Gastroesophageal sphincter (tissue), 2 donors: Measurements from ENCODE around the gene SLC4A11.

Experiments
- POLR2A ChIP-seq, 2 donors: fragments of 450-650 bp; IDR thresholded peaks; one replicate each; pipeline ENCODE4 v1.6.1; 2017; ENCODE audit warnings: antibody characterized with exemption in 2 of 2, mild to moderate bottlenecking in 2 of 2, moderate library complexity in 1 of 2
- POLR2AphosphoS5 ChIP-seq: sonication (generic); formaldehyde crosslinking; IDR thresholded peaks from one replicate; pipeline ENCODE4 v1.6.1; 2017; ENCODE audit warnings: antibody characterized with exemption

- TF ChIP-seq POLR2A (IDR thresholded peaks at IDR 0.05) (no peak), POLR2AphosphoS5 (no peak)
These were observed 10.0 kb upstream of the SLC4A11 start for GRCh38 chr20:3248993-3249347.
